ENCODE results near the gene ABCG1.

DNA sequence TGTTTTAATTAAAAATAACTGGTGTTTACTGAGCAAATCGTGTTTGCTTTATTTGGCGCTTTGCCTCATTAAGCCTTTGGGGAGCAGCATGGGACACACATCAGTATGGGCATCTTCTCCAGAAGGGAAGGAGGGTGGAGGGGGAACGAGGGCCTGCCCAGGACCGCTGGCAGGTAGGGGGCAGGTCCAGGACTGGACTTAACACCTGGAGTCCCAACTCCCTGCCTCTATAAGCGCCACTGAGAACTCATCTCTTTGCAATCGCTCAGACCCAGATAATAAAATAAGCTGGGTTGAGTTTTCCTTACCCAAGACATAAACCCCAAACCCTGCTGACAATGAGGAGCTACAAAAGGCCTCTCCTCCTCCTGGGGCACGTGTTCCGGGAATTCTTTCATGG is 15.1 kb downstream of the ABCG1 start:
- TF ChIP-seq EP300 (IDR thresholded peaks at IDR 0.05) (no peak), POLR2A (IDR thresholded peaks at IDR 0.05) (no peak)
